IMR-90 (cell line): ENCODE data around the gene WRAP73. TPM values are rescaled to one million over a fixed set of nuclear protein-coding genes. Genes with fewer than 3 reads are reported as not detected.

ENCODE experiments used
- ATAC-seq: fragments of 200-7000 bp; cut with Tn5 transposase; 2 replicates; pipeline ENCODE4 v1.9.1; 2020; ENCODE audit warnings: low read depth, mild to moderate bottlenecking, moderate library complexity
- BruUV-seq: library from RNA; stranded (reverse); fragments of 400-500 nt; replicated peaks from 2 replicates; lab custom pipeline; 2021; lab: Mats Ljungman, UMichigan
- CTCF ChIA-PET: fragments of 300-600 bp; formaldehyde crosslinking; extraction: SDS; loops from one replicate; lab custom pipeline; 2021; ENCODE audit warnings: antibody characterized with exemption; lab: Yijun Ruan, JAX
- POLR2A ChIA-PET: fragments of 300-600 bp; sonication (Branson Sonifier 250); formaldehyde crosslinking; loops from one replicate; lab custom pipeline; 2022; ENCODE audit warnings: antibody characterized with exemption; ENCODE audit not compliant: unreplicated experiment; lab: Charles Lee
- DNase-seq: peaks from one replicate; pipeline ENCODE4 v3.0.0; 2013
- H2AFZ ChIP-seq: replicated peaks from 2 replicates; pipeline ENCODE3; 2013; ENCODE audit warnings: low read length, mild to moderate bottlenecking; ENCODE audit not compliant: poor library complexity
- H2AK5ac ChIP-seq: 2 replicates; pipeline ENCODE4 v1.6.1; 2013; ENCODE audit warnings: low read depth, low read length, inconsistent platforms
- H2AK9ac ChIP-seq: replicated peaks from 2 replicates; pipeline ENCODE3; 2013; ENCODE audit warnings: mild to moderate bottlenecking, low read depth, low read length, moderate library complexity; ENCODE audit not compliant: poor library complexity
- H2BK120ac ChIP-seq: 2 replicates; pipeline ENCODE4 v1.6.1; 2013; ENCODE audit warnings: low read depth, low read length, inconsistent platforms
- H2BK15ac ChIP-seq: 3 replicates; pipeline ENCODE4 v1.6.1; 2013; ENCODE audit warnings: low read depth, low read length, inconsistent platforms
- H2BK20ac ChIP-seq: 2 replicates; pipeline ENCODE4 v1.6.1; 2013; ENCODE audit warnings: low read depth, mild to moderate bottlenecking, inconsistent platforms, low read length, moderate library complexity
- H2BK5ac ChIP-seq: 2 replicates; pipeline ENCODE4 v1.6.1; 2013; ENCODE audit warnings: mild to moderate bottlenecking, low read depth, low read length, inconsistent platforms; ENCODE audit not compliant: poor library complexity, severe bottlenecking
- H3K14ac ChIP-seq: replicated peaks from 2 replicates; pipeline ENCODE4 v1.6.1; 2013; ENCODE audit warnings: low read depth, low read length, inconsistent platforms
- H3K18ac ChIP-seq: 2 replicates; pipeline ENCODE4 v1.6.1; 2013; ENCODE audit warnings: low read depth, low read length, control low read depth
- H3K23ac ChIP-seq: 2 replicates; pipeline ENCODE4 v1.6.1; 2013; ENCODE audit warnings: low read depth, low read length, inconsistent platforms
- H3K27ac ChIP-seq: 2 replicates; pipeline ENCODE4 v1.5.1; 2013; ENCODE audit warnings: mild to moderate bottlenecking, control low read depth, low read length; ENCODE audit not compliant: insufficient read depth
- H3K27me3 ChIP-seq: 2 replicates; pipeline ENCODE4 v1.6.1; 2013; ENCODE audit warnings: low read length; ENCODE audit not compliant: control insufficient read depth, insufficient read depth
- H3K36me3 ChIP-seq: 2 replicates; pipeline ENCODE4 v1.6.1; 2013; ENCODE audit warnings: low read length, mixed read lengths; ENCODE audit not compliant: control insufficient read depth, insufficient read depth
- H3K4ac ChIP-seq: 2 replicates; pipeline ENCODE4 v1.6.1; 2013; ENCODE audit warnings: low read depth, low read length, inconsistent platforms
- H3K4me1 ChIP-seq: 2 replicates; pipeline ENCODE4 v1.6.1; 2013; ENCODE audit warnings: low read length, mixed read lengths; ENCODE audit not compliant: control insufficient read depth, insufficient read depth
- H3K4me2 ChIP-seq: 2 replicates; pipeline ENCODE4 v1.6.1; 2013; ENCODE audit warnings: low read depth, mild to moderate bottlenecking, control low read depth, low read length, moderate library complexity
- H3K4me3 ChIP-seq: 2 replicates; pipeline ENCODE4 v1.5.1; 2013; ENCODE audit warnings: low read depth, mild to moderate bottlenecking, control low read depth, low read length, moderate library complexity; ENCODE audit not compliant: insufficient read depth
- H3K56ac ChIP-seq: 2 replicates; pipeline ENCODE4 v1.6.1; 2013; ENCODE audit warnings: low read length, inconsistent platforms; ENCODE audit not compliant: insufficient read depth; ENCODE audit errors: extremely low read depth
- H3K79me1 ChIP-seq, 2 experiments: 2 replicates each; pipeline ENCODE4 v1.6.1; 2013; ENCODE audit warnings: low read length in 2 of 2, inconsistent platforms in 1 of 2, low read depth in 1 of 2
- H3K9ac ChIP-seq: 2 replicates; pipeline ENCODE4 v1.6.1; 2013; ENCODE audit warnings: low read depth, low read length, control low read depth
- H3K9me1 ChIP-seq: 2 replicates; pipeline ENCODE4 v1.6.1; 2013; ENCODE audit warnings: low read length, inconsistent platforms; ENCODE audit not compliant: insufficient read depth
- H3K9me3 ChIP-seq: 2 replicates; pipeline ENCODE4 v1.6.1; 2013; ENCODE audit warnings: low read length; ENCODE audit not compliant: control insufficient read depth, insufficient read depth
- H4K20me1 ChIP-seq: 2 replicates; pipeline ENCODE4 v1.6.1; 2013; ENCODE audit warnings: low read length, inconsistent platforms; ENCODE audit not compliant: insufficient read depth
- H4K5ac ChIP-seq: 2 replicates; pipeline ENCODE4 v1.6.1; 2013; ENCODE audit warnings: mild to moderate bottlenecking, low read depth, low read length, control low read depth
- H4K8ac ChIP-seq, 2 experiments: 2 replicates each; pipeline ENCODE4 v1.6.1; 2013; ENCODE audit warnings: low read depth in 2 of 2, low read length in 2 of 2, control low read depth in 1 of 2, inconsistent platforms in 1 of 2
- H4K91ac ChIP-seq: 2 replicates; pipeline ENCODE4 v1.6.1; 2013; ENCODE audit warnings: low read depth, low read length, inconsistent platforms; ENCODE audit not compliant: insufficient read depth
- CEBPB ChIP-seq: IDR thresholded peaks from 2 replicates; pipeline ENCODE4 v1.6.1; 2012; ENCODE audit warnings: low read depth, low read length, improper control_type of control experiment
- CHD1 ChIP-seq: IDR thresholded peaks from 2 replicates; pipeline ENCODE4 v1.6.1; 2012; ENCODE audit warnings: low read depth, low read length, improper control_type of control experiment
- MAFK ChIP-seq: IDR thresholded peaks from 2 replicates; pipeline ENCODE4 v1.6.1; 2012; ENCODE audit warnings: low read depth, low read length, improper control_type of control experiment
- NFE2L2 ChIP-seq: fragments of 150-350 bp; IDR thresholded peaks from 2 replicates; pipeline ENCODE4 v1.6.1; 2016; ENCODE audit warnings: low read depth, mild to moderate bottlenecking, low read length
- RAD21 ChIP-seq: IDR thresholded peaks from 2 replicates; pipeline ENCODE4 v1.6.1; 2012; ENCODE audit warnings: low read length, improper control_type of control experiment
- SMC3 ChIP-seq: fragments of 150-350 bp; IDR thresholded peaks from 2 replicates; pipeline ENCODE4 v1.6.1; 2016; ENCODE audit warnings: low read depth, mild to moderate bottlenecking, antibody characterized with exemption, low read length, moderate library complexity
- WGBS, 2 experiments: methylation state at CpG; one replicate each; pipeline versions ENCODE4 v1.1.5 to v1.1.7; 2013; ENCODE audit warnings: missing lambda C conversion rate in 2 of 2; ENCODE audit not compliant: insufficient read length in 1 of 2; ENCODE audit errors: extremely low coverage in 2 of 2; 5-methylcytosine and 5-hydroxymethylcytosine counted together
- dilution Hi-C: fragments of 300-500 bp; cut with HindIII; formaldehyde crosslinking; loops from one replicate; pipeline ENCODE4 v1.14.3; 2018; ENCODE audit warnings: low sequenced_read_pairs; ENCODE audit not compliant: unreplicated experiment
- in situ Hi-C: fragments of 300-500 bp; cut with MboI; formaldehyde crosslinking; loops from 3 replicates; pipeline ENCODE4 v1.14.3; 2019; ENCODE audit warnings: low sequenced_read_pairs, inconsistent platforms, mixed read lengths
- intact Hi-C: fragments of 100-400 bp; cut with micrococcal nuclease; formaldehyde crosslinking; loops from 2 replicates; pipeline ENCODE4 v1.10.0; 2022
- polyA plus RNA-seq, 3 experiments: library from polyadenylated mRNA; depleted of rRNA; stranded (reverse); fragments of >200 nt; gene quantifications; 2 replicates each; pipeline ENCODE4 v1.2.3, GENCODE V29; 2012; ENCODE audit warnings: low replicate concordance in 1 of 3
- total RNA-seq: library from RNA; depleted of rRNA; stranded (reverse); fragments of >200 nt; gene quantifications from 2 replicates; pipeline ENCODE4 v1.2.3, GENCODE V29; 2012

WRAP73 gene
- total and polyA plus RNA-seq, 2 of the 4 experiments (the other 2 are of a cell fraction): 10.8 to 23.6 TPM

GRCh38 chr1:3632298-3632697, 17.6 kb downstream of the WRAP73 start:
- no peak overlapping the region for H3K23ac ChIP-seq
- no peaks in the 10 kb centered on the region for H3K4me1 ChIP-seq
- H2AK9ac ChIP-seq: no peak overlapping the region
- no peak overlapping the region for H3K4me2 ChIP-seq
- H3K36me3 ChIP-seq: peaks cover 74% of the 10 kb centered on the region
- ChIA-PET CTCF (no interaction called here), POLR2A (no interaction called here)
- no peak overlapping the region for H3K4me3 ChIP-seq
- no peak overlapping the region for H2BK5ac ChIP-seq
- no TSS peak for BruUV-seq
- TF ChIP-seq CHD1: no peak
- no peak for TF ChIP-seq MAFK
- no peak for TF ChIP-seq RAD21
- no peak for TF ChIP-seq SMC3
- no peak for TF ChIP-seq CEBPB
- TF ChIP-seq NFE2L2: no peak
- no peaks in the 10 kb centered on the region for H3K9me1 ChIP-seq
- no peak overlapping the region for H2BK20ac ChIP-seq
- no peak overlapping the region for H2BK15ac ChIP-seq
- peak overlapping the region; percentile 32 for H2AFZ ChIP-seq
- no peak overlapping the region for H3K18ac ChIP-seq
- dilution Hi-C loops (no loop called here), intact Hi-C loops (no loop called here), in situ Hi-C loops (no loop called here)
- H3K9me3 ChIP-seq: no peaks in the 10 kb centered on the region
- H2AK5ac ChIP-seq: no peak overlapping the region
- DNase-seq: no peak
- no peak overlapping the region for H2BK120ac ChIP-seq
- no peak for ATAC-seq
- no peaks in the 10 kb centered on the region; the same call in 1 of the 2 replicates for H4K20me1 ChIP-seq
- 96% methylated on average over 9 of the region's 17 CpGs; no CpG with 5 or more reads in 1 of the 2 experiments for WGBS, 2 experiments
- no peaks in the 10 kb centered on the region for H3K79me1 ChIP-seq
- H3K56ac ChIP-seq: no peak overlapping the region
- no peak overlapping the region for H4K91ac ChIP-seq
- no peak overlapping the region for H4K8ac ChIP-seq
- H3K4ac ChIP-seq: no peak overlapping the region
- H3K27me3 ChIP-seq: no peaks in the 10 kb centered on the region
- no peak overlapping the region for H4K5ac ChIP-seq
- no peak overlapping the region for H3K9ac ChIP-seq
- H3K27ac ChIP-seq: no peak overlapping the region
- no peak overlapping the region for H3K14ac ChIP-seq
